Adrenal gland (tissue), 12 donors: Measurements from ENCODE around the gene TBC1D9. TPM values are rescaled to one million over a fixed set of nuclear protein-coding genes. Genes with fewer than 3 reads are reported as not detected.

Experiments
- DNase-seq, 7 donors: peaks; one replicate each; pipeline ENCODE4 v3.0.0-alpha.2; 2019 to 2020
- H3K27ac ChIP-seq, 5 donors: fragments of 200-600 bp; sonication (generic) in 4 of 5; 1 replicate in 3 of 5; 2 replicates in 2 of 5; pipeline versions ENCODE4 v1.5.1 to v1.8.0; 2016 to 2020; ENCODE audit warnings: mild to moderate bottlenecking in 1 of 5
- H3K27me3 ChIP-seq: fragments of 200-600 bp; 2 replicates; pipeline ENCODE4 v1.8.0; 2021
- H3K36me3 ChIP-seq, 2 donors: fragments of 200-600 bp; replicated peaks in 1 of 2; 1 replicate in 1 of 2; 2 replicates in 1 of 2; pipeline versions ENCODE4 v1.5.1 to v1.8.0; 2018 to 2022
- H3K4me1 ChIP-seq, 2 donors: fragments of 200-600 bp; replicated peaks in 1 of 2; 1 replicate in 1 of 2; 2 replicates in 1 of 2; pipeline versions ENCODE4 v1.5.1 to v1.8.0; 2018 to 2021
- H3K4me3 ChIP-seq, 4 donors: fragments of 200-600 bp; sonication (generic) in 3 of 4; one replicate each; pipeline ENCODE4 v1.5.1; 2016 to 2018
- H3K9me3 ChIP-seq, 3 donors: fragments of 200-600 bp; sonication (generic) in 1 of 3; replicated peaks in 1 of 3; 1 replicate in 2 of 3; 2 replicates in 1 of 3; pipeline versions ENCODE4 v1.5.1 to v1.8.0; 2016 to 2021
- CTCF ChIP-seq, 6 experiments: fragments of 450-650 bp in 4 of 6; fragments of 200-600 bp in 2 of 6; sonication (generic) in 1 of 6; IDR thresholded peaks; 1 replicate in 5 of 6; 2 replicates in 1 of 6; pipeline versions ENCODE4 v1.5.1 to v1.8.0; 2016 to 2021; ENCODE audit warnings: antibody characterized with exemption in 6 of 6, mild to moderate bottlenecking in 2 of 6, moderate library complexity in 1 of 6
- POLR2A ChIP-seq, 2 donors: fragments of 450-650 bp; IDR thresholded peaks; one replicate each; pipeline ENCODE4 v1.6.1; 2017; ENCODE audit warnings: antibody characterized with exemption in 2 of 2, mild to moderate bottlenecking in 2 of 2, moderate library complexity in 1 of 2
- WGBS, 4 donors: extraction: QIAGEN DNeasy Blood & Tissue Kit in 2 of 4; methylation state at CpG; one replicate each; pipeline versions ENCODE4 v1.1.5 to v1.1.7; 2013 to 2017; 5-methylcytosine and 5-hydroxymethylcytosine counted together
- intact Hi-C, 2 donors: fragments of 100-400 bp; cut with DNase I; formaldehyde crosslinking; loops; one replicate each; pipeline versions ENCODE4 v1.14.1 to v1.15.0; 2022 to 2023
- polyA plus RNA-seq, 3 donors: library from polyadenylated mRNA; stranded (reverse); fragments of 200-250 nt in 2 of 3; fragments of 350-450 nt in 1 of 3; fragmentation: Illumina TruSeq in 1 of 3; extraction: RNeasy Lipid Tissue Mini Kit (QIAGEN cat#74804) in 1 of 3; gene quantifications; one replicate each; pipeline ENCODE4 v1.2.3, GENCODE V29; 2013 to 2014
- total RNA-seq, 9 donors: library from RNA; depleted of rRNA in 4 of 9; stranded (reverse); fragments of >200 nt in 4 of 9; fragments of 120-200 nt in 1 of 9; fragmentation: NEBNext Ultra II Directional in 1 of 9; extraction: Animal tissue kit (Norgen Biotek cat#: 25700) in 1 of 9; gene quantifications; one replicate each; pipeline versions ENCODE4 v1.1.0 to v1.2.4, GENCODE V29; 2013 to 2023
- donor health status: healthy with polysubstance abuse.
- donor health status: Bipolar disorder and iron deficiency.
- donor health status: DM: yes; HTN: yes; CAD: no.
- donor health status: DM: no; HTN: no; CAD: no.
- donor health status: DM: no; HTN: no; CAD: no.
- donor health status: DM: yes; HTN: yes; CAD: no.

The TBC1D9 gene
- total and polyA plus RNA-seq, 12 donors = 3.8 to 27.7 (median 14.3) TPM

GRCh38 chr4:140659943-140660700 lies 96.1 kb downstream of the TBC1D9 start:
- Histone ChIP-seq H3K9me3 (no peaks in the 10 kb centered on the region), H3K4me1 (no peaks in the 10 kb centered on the region), H3K4me3 (no peak overlapping the region), H3K27me3 (no peaks in the 10 kb centered on the region), H3K27ac (no peak overlapping the region), H3K36me3 (peaks cover 0 to 59% of the 10 kb centered on the region in 2 donors)
- intact Hi-C loops = no loop called here
- TF ChIP-seq CTCF (IDR thresholded peaks at IDR 0.05) = no peak
- TF ChIP-seq POLR2A (IDR thresholded peaks at IDR 0.05) = no peak
- WGBS, 4 donors = 88 to 97% (median 91%) methylated on average over 6 of the region's 6 CpGs
- DNase-seq = no peak

GRCh38 chr4:140654495-140654814 lies 101.7 kb downstream of the TBC1D9 start:
- Histone ChIP-seq H3K9me3 (no peaks in the 10 kb centered on the region), H3K36me3 (peaks cover 0 to 49% of the 10 kb centered on the region in 2 donors), H3K4me1 (no peaks in the 10 kb centered on the region), H3K27ac (no peak overlapping the region), H3K4me3 (no peak overlapping the region), H3K27me3 (no peaks in the 10 kb centered on the region)
- no peak for DNase-seq
- 94 to 98% (median 97%) methylated on average over 1 of the region's 1 CpG for WGBS, 4 donors
- TF ChIP-seq CTCF (IDR thresholded peaks at IDR 0.05) (no peak), POLR2A (IDR thresholded peaks at IDR 0.05) (no peak)
- intact Hi-C loops = no loop called here

GRCh38 chr4:140653718-140654494 lies 102.3 kb downstream of the TBC1D9 start:
- no peaks in the 10 kb centered on the region for H3K4me1 ChIP-seq
- TF ChIP-seq CTCF (IDR thresholded peaks at IDR 0.05) (no peak), POLR2A (IDR thresholded peaks at IDR 0.05) (no peak)
- peak in 2 of 7 donors; percentile 23 to 66 for DNase-seq
- no peaks in the 10 kb centered on the region for H3K27me3 ChIP-seq
- intact Hi-C loops = no loop called here
- H3K27ac ChIP-seq = peak overlapping the region in 2 of 5 donors; percentile 52 to 53
- H3K9me3 ChIP-seq = no peaks in the 10 kb centered on the region
- peak overlapping the region in 1 of 4 donors; percentile 5 for H3K4me3 ChIP-seq
- WGBS, 4 donors = 61 to 73% (median 63%) methylated on average over 8 of the region's 8 CpGs
- peaks cover 0 to 44% of the 10 kb centered on the region in 2 donors for H3K36me3 ChIP-seq

- Histone ChIP-seq H3K9me3 (no peaks in the 10 kb centered on the region), H3K4me3 (no peak overlapping the region), H3K4me1 (no peaks in the 10 kb centered on the region), H3K27me3 (no peaks in the 10 kb centered on the region), H3K27ac (no peak overlapping the region), H3K36me3 (peaks cover 0 to 31% of the 10 kb centered on the region in 2 donors)
- intact Hi-C loops = no loop called here
- 84 to 93% (median 86%) methylated on average over 2 of the region's 2 CpGs for WGBS, 4 donors
- DNase-seq = no peak
- TF ChIP-seq POLR2A (IDR thresholded peaks at IDR 0.05) (no peak), CTCF (IDR thresholded peaks at IDR 0.05) (no peak)
Measured at GRCh38 chr4:140652601-140653000, 103.6 kb downstream of the TBC1D9 start.
